ENCODE data around the gene SNAI3.

DNA sequence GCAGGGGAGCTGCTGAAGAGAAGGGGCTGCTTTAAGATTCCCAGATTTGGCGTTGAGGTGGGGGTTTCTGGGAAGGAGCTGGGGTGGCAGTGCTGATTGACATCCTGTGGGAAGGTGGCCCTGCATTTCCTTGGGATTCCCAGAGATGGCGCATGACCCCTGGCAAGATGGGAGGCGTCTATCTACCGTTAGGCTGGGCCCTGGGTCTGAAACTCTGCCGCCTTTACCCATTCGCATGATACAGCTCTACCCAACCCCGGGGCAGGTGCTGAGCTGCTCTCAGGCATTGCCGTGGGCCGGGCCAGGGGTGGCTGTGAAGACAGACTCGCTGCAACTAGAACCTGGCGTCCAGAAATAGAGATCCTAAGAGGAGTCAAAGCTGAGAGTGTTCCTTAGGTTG, 13.5 kb downstream of the SNAI3 start:
- TF ChIP-seq, protein P1, sequence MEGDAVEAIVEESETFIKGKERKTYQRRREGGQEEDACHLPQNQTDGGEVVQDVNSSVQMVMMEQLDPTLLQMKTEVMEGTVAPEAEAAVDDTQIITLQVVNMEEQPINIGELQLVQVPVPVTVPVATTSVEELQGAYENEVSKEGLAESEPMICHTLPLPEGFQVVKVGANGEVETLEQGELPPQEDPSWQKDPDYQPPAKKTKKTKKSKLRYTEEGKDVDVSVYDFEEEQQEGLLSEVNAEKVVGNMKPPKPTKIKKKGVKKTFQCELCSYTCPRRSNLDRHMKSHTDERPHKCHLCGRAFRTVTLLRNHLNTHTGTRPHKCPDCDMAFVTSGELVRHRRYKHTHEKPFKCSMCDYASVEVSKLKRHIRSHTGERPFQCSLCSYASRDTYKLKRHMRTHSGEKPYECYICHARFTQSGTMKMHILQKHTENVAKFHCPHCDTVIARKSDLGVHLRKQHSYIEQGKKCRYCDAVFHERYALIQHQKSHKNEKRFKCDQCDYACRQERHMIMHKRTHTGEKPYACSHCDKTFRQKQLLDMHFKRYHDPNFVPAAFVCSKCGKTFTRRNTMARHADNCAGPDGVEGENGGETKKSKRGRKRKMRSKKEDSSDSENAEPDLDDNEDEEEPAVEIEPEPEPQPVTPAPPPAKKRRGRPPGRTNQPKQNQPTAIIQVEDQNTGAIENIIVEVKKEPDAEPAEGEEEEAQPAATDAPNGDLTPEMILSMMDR (IDR thresholded peaks at IDR 0.05): no peak
- no peak for TF ChIP-seq POLR2AphosphoS5 (IDR thresholded peaks at IDR 0.05)

Measured in stomach (tissue), 4 donors.